NCI-H2227 (cell line): ENCODE data around the gene TFEC.
"Not testable (repeated sequence)": the region's sequence is repeated elsewhere in the genome, so short reads cannot be mapped to it uniquely, and the experiment has no call there.

Experiments used
- DNase-seq: peaks from one replicate; lab custom pipeline; 2025; ENCODE audit not compliant: unreplicated experiment; lab: John Stamatoyannopoulos, UW

The TFEC gene

DNA sequence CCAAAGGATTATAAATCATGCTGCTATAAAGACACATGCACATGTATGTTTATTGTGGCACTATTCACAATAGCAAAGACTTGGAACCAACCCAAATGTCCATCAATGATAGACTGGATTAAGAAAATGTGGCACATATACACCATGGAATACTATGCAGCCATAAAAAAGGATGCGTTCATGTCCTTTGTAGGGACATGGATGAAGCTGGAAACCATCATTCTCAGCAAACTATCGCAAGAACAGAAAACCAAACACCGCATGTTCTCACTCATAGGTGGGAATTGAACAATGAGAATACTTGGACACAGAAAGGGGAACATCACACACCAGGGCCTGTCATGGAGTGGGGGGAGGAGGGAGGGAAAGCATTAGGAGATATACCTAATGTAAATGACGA, 100.4 kb downstream of the TFEC start:
- not testable (repeated sequence) for DNase-seq

DNA sequence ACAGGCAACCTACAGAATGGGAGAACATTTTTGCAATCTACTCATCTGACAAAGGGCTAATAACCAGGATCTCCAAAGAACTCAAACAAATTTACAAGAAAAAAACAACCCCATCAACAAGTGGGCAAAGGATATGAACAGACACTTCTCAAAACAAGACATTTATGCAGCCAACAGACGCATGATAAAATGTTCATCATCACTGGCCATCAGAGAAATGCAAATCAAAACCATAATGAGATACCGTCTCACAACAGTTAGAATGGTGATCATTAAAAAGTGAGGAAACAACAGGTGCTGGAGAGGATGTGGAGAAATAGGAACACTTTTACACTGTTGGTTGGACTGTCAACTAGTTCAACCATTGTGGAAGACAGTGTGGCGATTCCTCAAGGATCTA, 100.8 kb downstream of the TFEC start:
- not testable (repeated sequence) for DNase-seq

DNA sequence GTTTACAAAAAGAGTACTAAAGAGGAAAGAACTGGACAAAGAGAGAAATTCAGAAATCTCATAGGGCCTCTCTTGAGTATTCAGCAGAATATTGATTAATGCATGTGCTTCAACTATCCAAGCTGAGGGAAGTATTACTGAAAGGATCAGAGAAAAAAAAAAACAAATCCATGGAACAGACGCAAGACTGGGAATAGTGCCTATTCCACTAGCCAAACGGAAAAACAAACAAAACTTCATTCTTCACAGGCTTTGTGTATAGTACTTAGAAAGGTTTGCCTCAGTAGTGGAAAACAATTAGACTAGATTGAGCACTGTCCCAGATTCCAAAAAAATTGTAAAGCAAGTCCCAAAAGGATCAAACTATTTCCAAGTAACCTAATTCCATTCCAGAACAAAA, 106.2 kb downstream of the TFEC start:
- DNase-seq = no peak

DNA sequence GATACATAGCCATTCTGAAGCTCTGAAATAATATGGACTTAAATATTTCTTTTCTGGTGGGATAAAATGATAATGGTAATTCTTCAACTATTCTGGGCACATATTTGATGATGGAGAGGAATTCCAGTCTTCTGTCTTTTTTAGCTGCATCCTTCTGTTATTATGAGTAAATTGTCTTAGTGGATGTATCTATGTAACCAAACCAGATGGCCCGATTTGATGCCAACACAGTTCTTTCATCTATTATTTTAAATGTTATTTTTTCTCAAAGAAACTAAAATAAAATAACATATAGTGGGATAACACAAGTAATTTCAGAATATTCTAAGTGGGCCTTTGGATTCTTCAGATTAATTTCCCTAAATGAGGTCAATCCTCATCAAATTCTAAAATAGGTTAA, 110.2 kb downstream of the TFEC start:
- DNase-seq = no peak

DNA sequence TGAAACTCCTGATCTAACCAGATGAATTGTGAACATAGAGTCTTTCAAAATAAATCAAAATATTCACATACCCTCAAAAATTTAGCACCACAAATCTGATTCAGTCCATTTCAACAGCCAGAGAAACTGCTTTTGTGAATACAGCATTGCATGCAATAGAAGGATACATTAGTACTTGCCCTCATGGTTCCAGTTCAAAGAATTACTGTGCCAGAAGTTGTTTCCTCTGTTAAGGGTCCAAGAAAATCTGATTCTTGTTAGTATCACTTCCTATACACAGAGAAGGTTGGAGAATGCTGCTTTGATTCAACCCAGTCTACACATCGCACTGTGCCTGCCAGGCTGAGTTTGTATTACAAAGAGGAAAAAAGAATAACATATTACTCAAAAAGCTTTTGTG, 115.6 kb downstream of the TFEC start:
- no peak for DNase-seq

DNA sequence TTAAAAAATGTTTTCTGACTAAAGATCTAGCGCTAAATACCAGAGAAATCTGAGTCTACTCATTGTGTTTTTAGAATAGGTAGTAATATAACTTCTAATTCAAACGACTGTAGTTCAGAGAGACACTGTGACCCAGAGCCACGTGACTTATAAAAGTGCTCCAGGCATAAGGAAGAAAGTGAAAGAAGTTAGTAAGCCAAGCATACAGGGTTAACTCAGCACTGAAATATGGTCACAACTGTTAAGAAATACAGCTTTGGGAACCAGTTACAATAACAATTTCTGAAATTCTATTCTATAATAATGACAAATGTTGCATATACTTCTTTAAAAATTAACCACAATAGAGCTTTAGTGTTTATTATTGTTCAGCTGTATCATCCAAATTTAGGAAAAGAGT, 119.1 kb downstream of the TFEC start:
- DNase-seq = no peak

DNA sequence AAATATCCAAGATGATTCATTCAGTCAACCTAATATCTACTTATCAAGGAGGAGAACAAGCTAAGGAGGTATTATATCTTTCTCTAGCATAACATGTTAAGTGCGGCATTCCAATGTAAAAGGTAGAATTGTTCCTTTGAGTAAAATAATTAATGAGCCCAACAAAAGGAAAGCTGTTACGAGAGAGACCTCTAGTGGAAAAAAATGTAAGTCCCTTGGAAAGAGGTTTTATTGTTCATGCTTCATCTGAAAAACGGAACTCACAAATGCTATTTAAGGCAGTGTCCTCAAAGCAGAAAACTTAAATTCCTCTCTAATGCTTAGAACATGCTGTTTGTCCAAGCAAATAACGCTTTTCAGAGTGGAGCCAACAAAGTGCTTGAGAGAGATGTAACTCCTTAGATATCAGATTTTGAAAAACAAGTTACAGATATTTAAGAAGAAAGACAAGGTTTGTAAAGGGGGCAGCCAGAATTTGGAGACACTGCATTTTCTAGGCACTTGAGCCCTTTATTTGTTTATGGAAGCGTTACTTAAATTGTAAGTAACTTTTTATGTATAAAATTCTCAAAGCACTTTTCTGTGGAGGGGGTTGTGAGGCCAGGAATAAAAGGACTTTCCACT, 119.9 kb downstream of the TFEC start:
- DNase-seq = no peak

DNA sequence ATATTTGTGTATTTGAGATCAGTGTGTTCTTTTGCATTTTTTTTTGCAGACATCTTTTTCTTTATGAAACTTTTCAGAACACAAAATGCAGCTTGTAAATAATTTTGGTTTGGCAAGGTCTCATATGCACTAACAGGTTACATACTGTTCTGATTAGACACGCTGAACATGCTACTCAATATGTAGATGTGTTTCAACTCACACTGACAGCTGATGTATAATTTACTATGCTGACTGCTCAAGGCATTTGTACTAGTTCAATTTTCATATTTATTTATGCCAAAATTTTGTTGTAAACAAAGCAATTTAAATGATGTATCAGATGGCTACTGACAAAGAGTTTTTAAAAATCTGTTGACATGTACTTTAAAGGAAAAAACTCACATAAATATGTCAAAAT, 123.8 kb downstream of the TFEC start:
- no peak for DNase-seq

DNA sequence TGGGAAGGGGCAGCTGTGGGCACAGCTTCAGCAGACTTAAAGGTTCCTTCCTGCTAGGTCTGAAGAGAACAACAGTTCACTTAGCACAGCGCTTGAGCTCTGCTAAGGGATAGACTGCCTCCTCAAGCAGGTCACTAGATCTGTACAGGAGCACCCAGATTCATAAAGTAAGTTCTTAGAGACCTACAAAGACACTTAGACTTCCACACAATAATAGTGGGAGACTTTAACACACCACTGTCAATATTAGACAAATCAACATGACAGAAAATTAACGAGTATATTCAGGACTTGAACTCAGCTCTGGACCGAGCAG, 140.9 kb downstream of the TFEC start:
- DNase-seq = no peak

DNA sequence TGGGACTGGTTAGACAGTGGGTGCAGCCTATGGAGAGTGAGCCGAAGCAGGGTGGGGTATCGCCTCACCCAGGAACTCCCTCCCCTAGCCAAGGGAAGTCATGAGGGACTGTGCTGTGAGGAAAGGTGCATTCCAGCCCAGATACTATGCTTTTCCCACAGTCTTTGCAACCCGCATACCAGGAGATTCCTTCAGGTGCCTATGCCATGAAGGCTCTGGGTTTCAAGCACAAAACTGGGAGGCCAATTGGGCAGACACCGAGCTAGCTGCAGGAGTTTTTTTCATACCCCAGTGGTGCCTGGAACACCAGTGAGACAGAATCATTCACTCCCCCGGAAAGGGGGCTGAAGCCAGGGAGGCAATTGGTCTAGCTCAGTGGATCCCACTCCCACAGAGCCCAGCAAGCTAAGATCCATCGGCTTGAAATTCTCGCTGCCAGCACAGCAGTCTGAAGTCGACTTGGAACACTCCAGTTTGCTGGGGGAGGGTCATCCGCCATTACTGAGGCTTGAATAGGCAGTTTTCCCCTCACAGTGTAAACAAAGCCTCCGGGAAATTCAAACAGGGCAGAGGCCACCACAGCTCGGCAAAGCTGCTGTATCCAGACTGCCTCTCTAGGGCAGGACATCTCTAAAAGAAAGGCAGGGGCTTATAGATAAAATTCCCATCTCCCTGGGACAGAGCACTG, 141.4 kb downstream of the TFEC start:
- no peak for DNase-seq

DNA sequence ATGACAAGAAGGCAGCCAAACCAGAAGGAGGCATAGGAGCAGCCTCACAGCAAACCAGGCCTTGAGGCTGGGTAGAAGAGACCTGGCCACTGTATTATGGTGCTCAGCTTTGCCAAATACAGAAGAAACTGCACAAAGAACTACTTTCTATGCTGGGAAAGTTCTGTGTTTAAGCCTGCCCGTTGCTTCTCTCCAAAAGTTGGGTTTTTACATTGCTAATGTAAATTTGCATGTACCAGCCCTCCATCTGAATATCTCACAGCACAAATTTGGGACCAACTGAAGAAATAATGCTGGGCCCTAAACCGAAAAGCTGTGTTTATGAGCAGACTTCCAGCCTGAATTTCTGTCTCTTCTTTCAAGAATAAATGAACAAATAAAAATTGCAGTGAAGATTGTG, 145.0 kb downstream of the TFEC start:
- DNase-seq = no peak
